Upper lobe of left lung (tissue), 4 donors: Measurements from ENCODE around the gene GLYR1.

Experiments
- CTCF ChIP-seq, 6 experiments: fragments of 450-650 bp in 4 of 6; fragments of 200-600 bp in 2 of 6; sonication (generic) in 2 of 6; IDR thresholded peaks; one replicate each; pipeline ENCODE4 v1.5.1; 2016 to 2019; ENCODE audit warnings: antibody characterized with exemption in 6 of 6
- EP300 ChIP-seq, 4 donors: sonication (generic); formaldehyde crosslinking; IDR thresholded peaks; one replicate each; pipeline ENCODE4 v1.5.1; 2017; ENCODE audit warnings: antibody characterized with exemption in 4 of 4, control low read depth in 2 of 4

DNA sequence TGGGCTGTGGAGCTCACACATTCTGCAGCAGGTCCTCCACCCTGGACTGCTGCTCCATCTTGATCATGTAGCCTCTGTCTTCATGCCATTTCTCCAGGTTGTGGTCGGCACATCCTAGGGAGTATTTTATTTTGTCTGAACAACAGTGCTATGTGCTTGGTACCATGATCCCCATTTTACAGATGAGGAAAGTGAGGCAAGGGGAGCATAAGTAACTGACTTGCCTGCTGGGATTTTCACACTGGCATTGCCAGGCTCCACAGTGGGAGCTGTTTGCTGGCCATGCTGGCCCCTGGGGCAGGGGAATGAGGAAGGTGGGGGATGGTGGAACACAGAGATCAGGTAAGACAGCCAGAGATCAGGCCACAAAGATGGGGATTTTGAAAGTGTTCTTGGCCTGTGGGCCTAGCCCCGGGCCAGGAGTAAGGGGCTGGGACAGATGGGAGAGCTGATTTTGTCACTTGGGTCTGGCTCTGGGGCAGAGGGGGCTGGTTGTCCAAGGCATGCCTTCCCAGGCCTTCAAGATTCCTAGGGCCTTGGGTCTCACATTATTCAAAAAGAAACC is 70.9 kb downstream of the GLYR1 start:
- TF ChIP-seq CTCF (IDR thresholded peaks at IDR 0.05) (no peak), EP300 (IDR thresholded peaks at IDR 0.05) (no peak)
